BJ (cell line): ENCODE measurements around the gene AKT3. TPM values are rescaled to one million over a fixed set of nuclear protein-coding genes. Genes with fewer than 3 reads are reported as not detected.

ENCODE experiments used
- CTCF ChIA-PET: fragments of 350-600 bp; formaldehyde crosslinking; extraction: SDS; loops from one replicate; lab custom pipeline; 2021; ENCODE audit warnings: antibody characterized with exemption, inconsistent platforms; lab: Yijun Ruan, JAX
- POLR2A ChIA-PET: fragments of 300-600 bp; sonication (Branson Sonifier 250); formaldehyde crosslinking; extraction: SDS; loops from one replicate; lab custom pipeline; 2021; ENCODE audit warnings: antibody characterized with exemption; lab: Charles Lee
- DNase-seq: peaks from one replicate; pipeline ENCODE4 v3.0.0-alpha.2; 2011; ENCODE audit warnings: low read depth
- H3K27me3 ChIP-seq: 2 replicates; pipeline ENCODE4 v1.6.0; 2011; ENCODE audit warnings: low read length; ENCODE audit not compliant: control insufficient read depth, insufficient read depth
- H3K36me3 ChIP-seq: 2 replicates; pipeline ENCODE4 v1.5.1; 2011; ENCODE audit warnings: low read length; ENCODE audit not compliant: control insufficient read depth, insufficient read depth
- H3K4me3 ChIP-seq: 2 replicates; pipeline ENCODE4 v1.5.1; 2011; ENCODE audit warnings: low read depth, mild to moderate bottlenecking, control low read depth, low read length
- CTCF ChIP-seq: IDR thresholded peaks from 2 replicates; pipeline ENCODE4 v1.5.1; 2011; ENCODE audit warnings: low read depth, mild to moderate bottlenecking, control low read depth, inconsistent platforms, low read length, moderate library complexity; ENCODE audit not compliant: insufficient read depth
- polyA plus RNA-seq: library from polyadenylated mRNA; depleted of rRNA; stranded (reverse); fragments of >200 nt; gene quantifications from 2 replicates; pipeline ENCODE4 v1.2.3, GENCODE V29; 2011

AKT3 gene
- polyA plus RNA-seq, 1 experiment = 23.8 TPM

- no peak overlapping the region for H3K4me3 ChIP-seq
- H3K27me3 ChIP-seq = no peaks in the 10 kb centered on the region
- CTCF ChIA-PET = interaction anchor here (1.1 kb wide), 1 partner anchor 9 kb away, joined by 4 read pairs; no protein-coding TSS in a partner anchor
- H3K36me3 ChIP-seq = 0 out of 2 replicates have a peak, but pooled peaks cover 1% of the 10 kb centered on the region
- POLR2A ChIA-PET = interaction anchor here (0.6 kb wide), 1 partner anchor 21 kb away, joined by 3 read pairs; no protein-coding TSS in a partner anchor
- DNase-seq = no peak
- no peak for TF ChIP-seq CTCF
Observed at GRCh38 chr1:243528459-243529121, 321.5 kb downstream of the AKT3 start.

GRCh38 chr1:243526180-243526579 is 323.9 kb downstream of the AKT3 start:
- no peak for TF ChIP-seq CTCF
- CTCF ChIA-PET = interaction anchor here (1.5 kb wide), 1 partner anchor 19 kb away, joined by 6 read pairs; no protein-coding TSS in a partner anchor

GRCh38 chr1:243525085-243525487 is 325.0 kb downstream of the AKT3 start:
- Histone ChIP-seq H3K27me3 (no peaks in the 10 kb centered on the region), H3K36me3 (0 out of 2 replicates have a peak, but pooled peaks cover 1% of the 10 kb centered on the region), H3K4me3 (no peak overlapping the region)
- CTCF ChIA-PET = interaction anchor here (1.2 to 1.5 kb wide), 2 partner anchors 18 to 503 kb away, joined by 3 to 6 read pairs; no protein-coding TSS in a partner anchor
- no peak for DNase-seq
- no peak for TF ChIP-seq CTCF
- POLR2A ChIA-PET = no interaction called here

More at GRCh38 chr1:243526180-243526579, 323.9 kb downstream of the AKT3 start:
- H3K27me3 ChIP-seq = no peaks in the 10 kb centered on the region
- 0 out of 2 replicates have a peak, but pooled peaks cover 1% of the 10 kb centered on the region for H3K36me3 ChIP-seq
- no peak overlapping the region for H3K4me3 ChIP-seq
- POLR2A ChIA-PET = no interaction called here
- no peak for DNase-seq

GRCh38 chr1:243523766-243524165 is 326.3 kb downstream of the AKT3 start:
- ChIA-PET POLR2A (no interaction called here), CTCF (interaction anchor here (0.6 to 1.2 kb wide), 2 partner anchors 12 to 504 kb away, joined by 3 read pairs; no protein-coding TSS in a partner anchor)
- no peak for DNase-seq
- 0 out of 2 replicates have a peak, but pooled peaks cover 1% of the 10 kb centered on the region for H3K36me3 ChIP-seq
- no peaks in the 10 kb centered on the region for H3K27me3 ChIP-seq
- no peak for TF ChIP-seq CTCF
- H3K4me3 ChIP-seq = no peak overlapping the region

GRCh38 chr1:243520831-243521230 is 329.2 kb downstream of the AKT3 start:
- no peak overlapping the region for H3K4me3 ChIP-seq
- H3K36me3 ChIP-seq = 0 out of 2 replicates have a peak, but pooled peaks cover 1% of the 10 kb centered on the region
- DNase-seq = no peak
- POLR2A ChIA-PET = no interaction called here
- TF ChIP-seq CTCF = no peak
- no peaks in the 10 kb centered on the region for H3K27me3 ChIP-seq
- CTCF ChIA-PET = interaction anchor here (0.9 kb wide), 1 partner anchor 13 kb away, joined by 3 read pairs; no protein-coding TSS in a partner anchor
